Medulla oblongata (tissue), 1 donor: ENCODE measurements around the gene HINT2.

ENCODE experiments used
- DNase-seq: peaks from one replicate; pipeline ENCODE4 v3.0.0-alpha.2; 2015; ENCODE audit errors: extremely low spot score

The HINT2 gene

DNA sequence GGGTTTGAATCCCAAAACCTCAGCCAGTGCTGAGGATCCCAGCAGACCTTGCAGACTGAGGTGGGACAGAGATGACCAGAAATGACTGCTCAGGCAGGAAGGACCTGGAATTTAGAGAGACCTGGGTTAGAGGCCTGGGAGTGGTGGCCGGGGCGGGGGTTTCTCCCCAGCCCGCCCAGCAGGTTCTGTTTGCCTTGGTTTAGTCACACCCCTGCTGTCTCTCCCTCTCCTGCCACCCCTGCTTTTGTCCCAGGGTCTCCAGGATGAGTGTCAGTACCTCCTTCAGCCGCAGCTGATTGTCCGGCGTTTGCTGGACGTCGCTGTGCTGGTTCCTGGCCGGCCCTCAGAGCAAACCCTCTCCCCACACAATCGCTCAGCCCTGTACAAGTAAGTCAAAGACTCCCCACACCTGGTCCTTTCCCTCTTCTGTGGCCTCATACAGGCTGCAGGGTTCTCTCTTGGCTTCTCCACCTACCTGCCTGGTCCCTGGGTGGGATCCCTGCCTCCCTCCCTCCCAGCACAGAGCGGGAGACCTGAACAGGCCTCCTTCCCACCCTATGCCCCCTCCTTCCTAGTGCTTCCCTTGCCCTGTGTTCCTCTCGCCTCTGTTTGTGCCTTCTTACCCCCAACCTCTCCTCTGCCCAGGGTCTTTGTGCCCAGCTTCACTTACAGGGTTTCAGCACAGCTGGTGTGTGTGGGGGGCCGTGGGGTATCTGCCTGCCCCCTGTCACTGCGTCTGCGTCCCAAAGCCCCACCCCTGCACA is 26.2 kb upstream of the HINT2 start:
- DNase-seq, result no peak

GRCh38 chr9:35839926-35840325 is 25.1 kb upstream of the HINT2 start:
- DNase-seq, result no peak

- no peak for DNase-seq
These were observed 21.8 kb upstream of the HINT2 start for GRCh38 chr9:35836595-35836994.

DNA sequence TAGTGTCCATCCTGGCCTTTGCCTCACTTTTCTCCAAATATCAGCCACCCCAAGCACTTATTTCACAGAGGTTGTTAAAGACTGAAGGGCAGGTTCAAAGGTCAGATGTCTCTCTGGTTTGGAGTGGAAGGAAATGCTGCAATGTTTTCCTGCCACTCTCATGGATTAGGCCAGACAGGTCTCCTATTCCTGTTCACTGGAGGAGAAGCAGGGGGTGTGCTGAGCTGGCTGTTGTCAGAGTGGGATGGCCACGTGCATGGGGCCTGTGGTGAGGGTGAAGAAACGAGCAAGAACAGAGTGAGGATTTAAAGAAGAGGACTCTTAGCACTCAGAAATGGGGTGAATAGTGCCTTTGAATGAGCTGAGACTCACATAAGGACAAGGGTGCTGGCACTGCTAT is 20.9 kb upstream of the HINT2 start:
- no peak for DNase-seq

DNA sequence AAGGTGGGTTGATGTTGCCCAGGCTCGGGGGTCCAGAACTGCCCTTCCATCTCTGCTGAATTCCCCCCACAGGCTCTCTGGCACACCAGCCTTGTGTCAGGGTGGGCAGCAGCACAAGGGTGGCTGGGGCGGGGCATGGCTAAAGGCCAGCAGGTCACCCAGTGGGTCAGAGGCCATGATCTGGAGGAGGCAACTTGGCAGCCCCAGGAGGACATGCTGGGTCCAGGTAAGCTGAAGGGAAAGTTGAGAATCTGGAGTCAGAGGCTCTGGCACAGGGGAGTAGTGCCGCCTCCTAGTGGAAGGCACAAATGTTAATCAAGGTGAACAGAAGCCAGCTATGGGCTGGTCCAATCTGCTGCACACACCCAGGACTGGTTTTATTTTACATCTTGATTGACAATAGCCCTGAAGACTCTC is 20.4 kb upstream of the HINT2 start:
- DNase-seq, result no peak

GRCh38 chr9:35834260-35835215 is 19.7 kb upstream of the HINT2 start:
- no peak for DNase-seq

DNA sequence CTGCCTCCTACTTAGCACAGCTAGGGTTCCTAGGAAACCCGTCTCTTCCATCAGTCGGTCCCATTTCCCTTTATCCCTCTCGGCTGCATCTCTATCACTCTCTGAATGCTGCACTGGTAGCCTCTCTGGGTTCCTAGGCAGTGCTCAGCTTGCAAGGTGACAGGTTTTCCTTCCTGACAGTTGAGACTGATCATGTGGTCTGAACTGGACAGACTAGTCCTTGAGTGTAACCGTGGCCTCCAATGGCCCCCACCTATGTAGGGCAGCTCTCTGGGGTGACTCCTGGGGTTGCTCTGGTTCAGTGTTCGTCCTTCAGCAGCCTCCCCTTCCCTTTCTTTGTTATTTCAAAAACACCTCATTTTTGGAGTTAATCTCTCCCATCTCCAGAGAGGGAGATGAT is 18.0 kb upstream of the HINT2 start:
- no peak for DNase-seq

DNA sequence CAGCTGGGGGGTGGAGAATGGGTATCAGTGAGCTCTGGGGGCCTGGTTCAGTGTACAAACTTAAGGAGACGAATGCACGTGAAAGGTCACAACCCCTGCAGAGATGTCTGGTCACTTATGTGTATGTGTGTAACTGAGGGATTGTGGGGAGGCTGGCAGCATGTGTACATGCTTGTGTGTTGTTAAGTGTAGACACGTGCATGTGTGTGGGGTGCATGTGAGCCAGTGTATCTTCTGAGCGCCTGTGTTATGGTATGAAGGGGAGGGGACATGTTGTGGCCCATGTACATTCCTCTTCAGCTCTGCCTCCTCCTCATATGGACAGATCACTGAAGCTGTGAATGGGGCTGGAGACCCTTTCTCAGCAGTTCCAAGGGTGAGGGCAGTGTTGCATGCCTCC is 16.2 kb upstream of the HINT2 start:
- DNase-seq, result no peak

DNA sequence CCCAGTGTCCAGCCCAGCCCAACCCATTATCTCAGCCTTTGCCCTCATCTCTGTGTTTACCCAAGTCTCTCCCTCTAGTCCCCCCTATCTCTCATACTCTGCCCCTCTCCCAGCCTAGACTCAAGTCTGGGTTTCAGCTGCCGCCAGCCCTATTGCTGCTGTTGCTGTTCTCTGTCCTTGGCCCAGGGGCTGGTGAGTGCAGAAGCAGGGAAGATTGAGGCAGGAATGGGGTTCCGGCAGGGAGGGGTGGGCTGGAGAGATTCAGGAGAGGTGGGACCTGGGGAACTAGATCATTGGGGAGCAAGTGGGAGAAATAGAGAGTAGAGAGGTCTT is 14.9 kb upstream of the HINT2 start:
- DNase-seq, result no peak

GRCh38 chr9:35829084-35829763 is 14.4 kb upstream of the HINT2 start, which contains the start of gene TMEM8B:
Gene TMEM8B (plus strand): TSS chr9:35829228. CDS start chr9:35829448, 220 bp downstream.
- DNase-seq, result peak; percentile 97

GRCh38 chr9:35828716-35829083 is 13.9 kb upstream of the HINT2 start, which contains the start of gene FAM221B:
Gene FAM221B (minus strand): TSS chr9:35828732. CDS start chr9:35826161, 2,571 bp downstream.
- DNase-seq, result peak; percentile 9

DNA sequence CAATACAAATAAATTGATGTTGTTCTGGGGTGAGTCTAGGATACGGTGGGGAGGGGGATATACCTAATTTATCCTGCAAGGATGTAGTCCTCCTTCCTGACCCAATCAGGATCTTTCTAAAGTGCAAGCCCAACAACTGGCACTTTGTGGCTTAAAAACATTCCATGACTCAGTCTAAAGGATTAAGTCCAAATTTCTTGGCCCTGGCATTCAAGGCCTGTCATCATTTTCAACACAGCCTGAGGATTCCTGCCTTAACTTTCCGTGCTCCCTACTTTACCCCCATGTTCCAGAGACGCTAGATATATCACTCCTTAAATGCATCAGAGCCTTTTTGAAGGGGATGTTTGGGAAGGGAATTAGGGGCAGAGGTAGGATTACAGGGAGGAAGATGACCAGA is 12.6 kb upstream of the HINT2 start:
- no peak for DNase-seq

DNA sequence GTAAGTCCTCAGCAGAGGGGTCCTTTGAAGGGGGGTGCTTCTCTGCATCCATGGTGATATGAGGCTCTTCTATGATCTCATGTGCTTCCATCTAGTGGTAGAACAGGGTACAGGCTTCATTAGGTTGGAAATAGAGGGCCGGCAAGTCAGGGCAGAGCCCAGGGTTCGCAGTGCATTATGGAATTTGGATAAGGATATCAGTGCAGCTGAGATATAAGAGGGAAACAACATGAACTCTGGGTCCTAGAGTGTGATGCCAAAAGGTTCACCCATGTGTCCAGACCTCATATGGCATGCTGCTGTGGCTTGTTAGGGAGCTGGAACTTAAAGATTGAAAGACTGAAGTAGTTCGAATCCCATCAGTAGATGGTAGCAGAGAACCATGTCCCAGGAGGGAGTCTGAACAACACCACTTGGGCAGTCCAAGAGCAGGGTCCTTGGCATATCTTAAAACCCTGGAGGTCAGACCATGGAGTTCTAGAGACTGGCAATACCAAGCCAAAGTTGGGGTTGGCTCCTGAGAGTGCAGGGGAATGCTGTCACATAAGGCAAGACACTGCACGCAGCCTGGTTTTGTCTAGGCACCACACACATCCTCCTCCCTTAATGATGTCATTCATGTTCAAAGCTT is 11.3 kb upstream of the HINT2 start:
- DNase-seq, result peak; percentile 70

DNA sequence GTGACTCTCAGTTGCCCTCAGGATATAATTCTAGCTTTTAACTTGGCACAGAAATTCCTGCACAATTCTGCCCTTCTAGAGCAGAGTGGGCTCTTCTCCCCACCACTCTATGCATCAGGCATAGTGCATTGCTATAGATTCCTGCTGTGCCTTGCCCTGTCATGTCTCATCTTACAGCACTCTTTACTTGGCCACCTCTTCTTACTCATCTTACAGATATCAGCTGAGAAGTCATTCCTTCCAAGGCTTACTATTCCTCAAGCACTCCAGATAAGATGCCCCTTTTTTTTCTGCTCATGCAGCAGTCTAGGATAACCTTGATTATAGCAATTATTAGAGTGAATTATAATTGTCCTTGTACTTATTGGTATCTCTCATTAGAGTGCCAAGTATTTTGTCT is 8.1 kb upstream of the HINT2 start:
- no peak for DNase-seq

- DNase-seq, result no peak
These were observed 5.2 kb upstream of the HINT2 start for GRCh38 chr9:35820076-35820475.

DNA sequence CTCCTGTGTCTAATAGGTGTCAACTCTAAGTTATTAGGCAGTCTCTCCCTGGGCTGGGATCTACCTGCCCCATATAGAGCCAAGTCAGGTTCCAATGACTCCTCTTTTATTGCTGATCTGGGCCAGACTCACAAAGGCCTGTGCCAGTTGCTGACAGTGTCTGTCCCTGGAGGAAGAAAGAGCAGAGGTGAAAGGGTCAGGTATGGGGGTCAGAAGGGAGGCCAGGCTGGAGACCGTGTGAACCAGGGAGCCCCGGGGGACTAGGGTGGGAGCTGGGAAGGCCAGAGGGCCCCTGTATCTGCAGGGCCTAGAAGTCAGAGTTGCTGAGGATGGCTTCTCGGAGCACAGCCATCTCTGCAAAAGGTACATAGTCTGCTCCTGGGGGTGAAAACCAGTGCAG is 3.5 kb upstream of the HINT2 start:
- DNase-seq, result no peak

GRCh38 chr9:35816708-35817107 is 1.9 kb upstream of the HINT2 start:
- no peak for DNase-seq

GRCh38 chr9:35814106-35814840 is 569 bp downstream of the HINT2 start:
- peak; percentile 69 for DNase-seq

DNA sequence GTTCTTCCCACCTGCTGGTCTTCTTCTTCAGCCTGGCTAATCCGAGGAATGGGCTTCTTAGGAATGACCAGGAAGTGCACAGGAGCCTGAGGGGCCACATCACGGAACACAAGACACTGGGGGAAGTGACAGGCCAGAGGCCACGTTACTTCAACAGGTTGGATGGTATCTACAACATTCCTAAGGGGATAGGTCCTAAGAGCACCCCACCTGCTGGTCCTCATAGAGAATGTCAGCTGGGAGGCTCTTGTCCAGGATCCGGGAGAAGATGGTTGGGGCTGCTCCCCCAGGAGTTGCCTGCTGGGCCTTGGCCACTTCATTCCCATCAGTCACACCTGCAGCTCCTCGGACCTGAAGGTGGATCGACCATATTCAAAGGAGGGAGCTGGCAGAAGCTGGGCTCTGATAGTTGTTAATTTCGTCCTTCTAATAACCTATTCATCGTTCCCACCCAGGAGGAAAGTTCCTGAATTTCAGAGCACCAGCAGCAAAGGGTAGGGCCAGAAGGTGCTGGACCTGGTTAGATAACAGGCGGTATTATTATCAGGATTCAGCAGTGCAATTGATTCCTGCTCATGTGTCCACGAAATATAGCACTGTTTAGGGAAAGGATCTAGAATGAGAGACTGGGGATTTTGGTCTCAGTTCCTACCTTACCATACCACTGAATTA is 1.3 kb downstream of the HINT2 start:
- DNase-seq, result no peak

GRCh38 chr9:35812025-35812602 is 2.7 kb downstream of the HINT2 start, which contains the start of gene SPAG8:
Gene SPAG8 (minus strand): TSS chr9:35812262. CDS start chr9:35812147, 115 bp downstream.
- peak; percentile 96 for DNase-seq
